ENCODE data around the gene ROGDI.

Gene ROGDI

DNA sequence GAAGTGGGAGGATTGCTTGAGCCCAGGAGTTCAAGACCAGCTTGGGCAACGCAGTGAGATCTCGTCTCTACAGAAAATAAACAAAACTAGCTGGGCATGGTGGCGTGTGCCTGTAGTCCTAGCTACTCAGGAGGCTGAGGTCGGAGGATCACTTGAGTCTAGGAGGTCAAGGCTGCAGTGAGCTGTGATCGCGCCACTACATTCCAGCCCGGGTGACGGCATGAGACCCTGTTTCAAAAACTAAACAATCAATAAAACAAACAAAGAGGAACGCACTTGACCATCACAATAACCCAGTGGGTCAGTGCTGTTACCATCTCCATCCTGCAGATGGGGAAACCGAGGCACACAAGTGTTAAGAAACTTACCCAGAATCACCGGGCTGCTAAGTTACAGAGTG, 49.2 kb downstream of the ROGDI start:
- TF ChIP-seq, protein P1, sequence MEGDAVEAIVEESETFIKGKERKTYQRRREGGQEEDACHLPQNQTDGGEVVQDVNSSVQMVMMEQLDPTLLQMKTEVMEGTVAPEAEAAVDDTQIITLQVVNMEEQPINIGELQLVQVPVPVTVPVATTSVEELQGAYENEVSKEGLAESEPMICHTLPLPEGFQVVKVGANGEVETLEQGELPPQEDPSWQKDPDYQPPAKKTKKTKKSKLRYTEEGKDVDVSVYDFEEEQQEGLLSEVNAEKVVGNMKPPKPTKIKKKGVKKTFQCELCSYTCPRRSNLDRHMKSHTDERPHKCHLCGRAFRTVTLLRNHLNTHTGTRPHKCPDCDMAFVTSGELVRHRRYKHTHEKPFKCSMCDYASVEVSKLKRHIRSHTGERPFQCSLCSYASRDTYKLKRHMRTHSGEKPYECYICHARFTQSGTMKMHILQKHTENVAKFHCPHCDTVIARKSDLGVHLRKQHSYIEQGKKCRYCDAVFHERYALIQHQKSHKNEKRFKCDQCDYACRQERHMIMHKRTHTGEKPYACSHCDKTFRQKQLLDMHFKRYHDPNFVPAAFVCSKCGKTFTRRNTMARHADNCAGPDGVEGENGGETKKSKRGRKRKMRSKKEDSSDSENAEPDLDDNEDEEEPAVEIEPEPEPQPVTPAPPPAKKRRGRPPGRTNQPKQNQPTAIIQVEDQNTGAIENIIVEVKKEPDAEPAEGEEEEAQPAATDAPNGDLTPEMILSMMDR (IDR thresholded peaks at IDR 0.05; ENCODE audit: extremely low read depth, insufficient read depth, missing control alignments), result no peak
- DNase-seq (ENCODE audit: low spot score), result no peak
- in situ Hi-C loops (cut with MboI; ENCODE audit: low pct_unique_long_range_greater_than_20kb, low sequenced_read_pairs, unreplicated experiment), result no loop called here

DNA sequence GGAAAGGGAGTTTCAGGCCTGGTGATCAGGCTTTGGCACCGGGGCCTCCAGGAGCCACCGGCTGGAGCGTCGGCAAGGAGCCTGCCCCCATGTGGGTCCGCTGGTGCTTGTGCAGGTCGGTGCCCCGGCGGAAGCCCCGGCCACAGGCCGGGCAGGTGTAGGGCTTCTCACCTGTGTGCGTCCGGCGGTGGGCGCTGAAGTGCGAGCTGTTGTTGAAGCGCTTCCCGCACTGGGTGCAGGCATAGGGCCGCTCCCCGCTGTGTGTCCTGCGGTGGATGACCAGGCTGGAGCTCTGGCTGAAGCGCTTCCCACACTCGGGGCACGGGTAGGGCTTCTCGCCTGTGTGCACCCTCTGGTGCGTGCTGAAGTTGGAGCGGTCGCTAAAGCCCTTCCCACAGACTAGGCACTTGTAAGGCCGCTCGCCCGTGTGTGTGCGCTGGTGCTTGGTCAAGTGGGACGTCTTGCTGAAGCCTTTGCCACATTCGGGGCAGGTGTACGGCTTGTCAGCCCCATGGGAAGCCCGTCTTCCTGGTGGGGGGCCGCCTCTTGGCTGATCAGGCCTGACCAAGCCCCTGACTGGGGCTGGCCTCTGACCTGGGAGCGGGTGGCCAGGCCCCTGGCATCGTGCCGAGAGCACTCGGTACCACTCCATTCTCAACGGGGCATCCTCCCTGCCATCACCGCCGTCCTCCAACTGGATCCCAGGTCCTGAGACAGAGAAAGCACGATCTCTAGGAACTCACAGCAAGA, 49.9 kb downstream of the ROGDI start:
- DNase-seq (ENCODE audit: low spot score), result no peak
- in situ Hi-C loops (cut with MboI; ENCODE audit: low pct_unique_long_range_greater_than_20kb, low sequenced_read_pairs, unreplicated experiment), result no loop called here
- TF ChIP-seq, protein P1 (IDR thresholded peaks at IDR 0.05; ENCODE audit: extremely low read depth, insufficient read depth, missing control alignments), result no peak

DNA sequence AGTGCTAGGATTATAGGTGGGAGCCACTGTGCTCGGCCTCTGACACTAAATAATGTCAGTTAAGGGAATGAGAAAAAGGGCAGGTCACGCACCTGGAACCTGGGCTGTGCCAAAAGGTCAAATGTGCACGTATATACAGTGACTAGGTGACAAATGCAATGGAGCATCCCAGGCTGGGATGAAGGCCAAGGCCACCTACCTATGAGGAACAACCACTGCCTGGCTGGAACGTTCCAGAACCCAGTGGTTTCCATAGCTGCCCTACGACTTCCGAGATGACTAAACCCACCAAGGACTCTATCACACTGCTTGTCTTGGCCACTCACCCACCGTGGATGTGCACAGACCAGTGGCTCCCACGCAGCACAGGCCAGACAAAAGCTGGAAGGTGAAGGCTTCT, 51.5 kb downstream of the ROGDI start:
- in situ Hi-C loops (cut with MboI; ENCODE audit: low pct_unique_long_range_greater_than_20kb, low sequenced_read_pairs, unreplicated experiment), result no loop called here
- TF ChIP-seq, protein P1 (IDR thresholded peaks at IDR 0.05; ENCODE audit: extremely low read depth, insufficient read depth, missing control alignments), result no peak
- no peak for DNase-seq (ENCODE audit: low spot score)

DNA sequence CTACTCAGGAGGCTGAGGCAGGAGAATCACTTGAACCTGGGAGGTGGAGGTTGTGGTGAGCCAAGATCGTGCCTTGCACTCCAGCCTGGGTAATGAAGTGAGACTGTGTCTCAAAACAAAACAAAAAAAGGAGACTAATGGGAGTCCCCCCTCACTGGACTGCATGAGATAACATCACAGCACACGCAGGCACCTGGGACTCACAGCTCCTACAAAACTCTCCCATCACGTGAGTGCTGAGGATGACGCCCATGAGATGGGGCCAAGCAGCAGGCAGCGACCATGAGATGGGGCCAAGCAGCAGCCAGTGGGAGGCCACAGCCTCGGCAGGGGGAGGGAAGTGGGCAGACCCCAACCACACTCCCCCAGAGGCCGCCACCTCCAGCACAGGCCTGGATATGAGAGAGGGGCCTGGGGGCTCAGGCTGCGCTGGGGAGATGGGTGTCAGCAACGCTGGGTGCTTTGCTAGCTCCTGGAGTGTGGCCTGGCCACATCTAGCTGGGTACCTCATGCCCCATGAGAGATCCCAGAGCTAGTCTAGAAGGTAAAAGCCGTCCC, 52.7 kb downstream of the ROGDI start:
- in situ Hi-C loops (cut with MboI; ENCODE audit: low pct_unique_long_range_greater_than_20kb, low sequenced_read_pairs, unreplicated experiment), result loop anchor here (25.0 kb wide), 1 partner anchor 313 kb away; the partner anchor contains the start of genes ALG1 and C16orf89
- DNase-seq (ENCODE audit: low spot score), result peak; percentile 75
- TF ChIP-seq, protein P1 (IDR thresholded peaks at IDR 0.05; ENCODE audit: extremely low read depth, insufficient read depth, missing control alignments), result no peak

DNA sequence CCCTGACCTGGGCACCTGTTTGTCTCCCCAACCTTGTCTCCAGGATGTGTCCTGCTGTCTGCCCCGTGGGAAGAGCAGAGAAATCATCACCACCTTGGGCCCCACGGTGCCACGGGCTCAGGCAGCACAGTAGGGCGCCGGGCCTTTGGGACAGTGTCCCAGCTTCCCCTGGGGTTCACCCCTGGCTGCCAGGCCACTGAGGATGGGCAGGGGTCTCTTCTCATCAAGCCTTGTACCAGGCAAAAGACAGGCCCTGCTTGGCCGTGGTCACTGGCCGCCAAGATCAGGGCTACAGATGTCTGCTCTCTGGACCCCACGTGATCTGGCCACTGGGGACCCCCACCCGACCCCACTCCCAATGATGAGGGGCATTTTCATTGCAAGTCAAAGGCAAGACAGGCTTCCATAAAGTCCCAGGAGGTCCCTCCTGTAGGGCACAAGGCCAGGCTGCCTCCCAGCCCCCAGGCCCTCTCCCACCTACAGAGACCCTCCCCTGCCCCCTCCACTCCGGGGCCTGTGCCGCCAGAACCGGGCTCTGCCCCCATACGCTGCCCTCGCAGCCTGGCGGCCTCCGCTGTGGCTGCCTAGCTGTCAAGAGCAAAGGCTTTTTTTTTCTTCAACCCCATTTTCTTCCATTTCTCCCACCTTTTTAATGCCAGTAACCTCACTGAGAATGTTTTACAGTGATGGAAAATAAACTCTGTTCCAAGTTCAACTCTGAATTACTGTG, 53.6 kb downstream of the ROGDI start:
- no peak for DNase-seq (ENCODE audit: low spot score)
- TF ChIP-seq, protein P1 (IDR thresholded peaks at IDR 0.05; ENCODE audit: extremely low read depth, insufficient read depth, missing control alignments), result no peak
- in situ Hi-C loops (cut with MboI; ENCODE audit: low pct_unique_long_range_greater_than_20kb, low sequenced_read_pairs, unreplicated experiment), result loop anchor here (25.0 kb wide), 1 partner anchor 313 kb away; the partner anchor contains the start of genes ALG1 and C16orf89

DNA sequence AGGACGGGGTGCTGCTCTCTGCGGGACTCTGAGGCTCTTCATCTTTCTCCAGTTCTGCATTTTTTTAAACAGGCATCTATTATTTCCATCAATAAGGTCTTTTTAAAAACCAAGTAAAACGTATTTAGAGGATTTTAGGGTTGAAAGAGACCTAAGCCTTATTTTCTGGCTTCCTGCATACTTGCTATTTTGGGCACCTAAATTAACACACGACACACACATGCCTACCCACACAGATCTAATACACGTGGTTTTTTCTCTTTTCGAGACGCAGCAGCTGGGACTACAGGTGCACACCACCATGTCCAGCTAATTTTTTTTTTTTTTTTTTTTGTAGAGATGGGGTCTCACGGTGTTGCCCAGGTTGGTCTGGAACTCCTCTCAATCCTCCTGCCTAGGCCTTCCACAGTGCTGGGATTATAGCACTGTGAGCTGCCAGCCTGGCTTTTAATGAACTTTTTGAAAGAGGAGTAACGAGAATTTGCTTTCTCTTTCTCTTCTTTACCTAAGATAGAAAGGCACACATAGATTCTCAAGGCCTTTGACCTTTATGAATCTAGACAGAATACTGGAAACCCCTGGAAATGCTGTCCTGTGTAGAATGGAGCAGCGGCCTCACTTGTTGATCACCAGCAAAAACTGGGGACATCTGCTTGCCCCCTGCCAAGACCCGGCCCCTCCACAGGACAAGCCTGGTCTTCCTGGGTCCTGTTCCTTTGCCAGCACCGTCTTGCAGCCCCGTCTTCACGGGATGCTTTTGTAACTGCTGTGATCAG, 54.3 kb downstream of the ROGDI start:
- in situ Hi-C loops (cut with MboI; ENCODE audit: low pct_unique_long_range_greater_than_20kb, low sequenced_read_pairs, unreplicated experiment), result loop anchor here (25.0 kb wide), 1 partner anchor 314 kb away; the partner anchor contains the start of genes ALG1 and C16orf89
- no peak for DNase-seq (ENCODE audit: low spot score)
- TF ChIP-seq, protein P1 (IDR thresholded peaks at IDR 0.05; ENCODE audit: extremely low read depth, insufficient read depth, missing control alignments), result no peak
